D341Med (cell line): ENCODE data around the gene STPG3.

Experiments used
- DNase-seq: peaks from one replicate; pipeline ENCODE4 v3.0.0; 2012; ENCODE audit warnings: low spot score

The STPG3 gene

GRCh38 chr9:137302118-137302448, 51.0 kb downstream of the STPG3 start, which contains the start of gene NRARP:
Gene NRARP, minus strand, starts transcription at chr9:137302271. Its CDS starts 343 bp downstream, at chr9:137301928.
- peak; percentile 99 for DNase-seq

- no peak for DNase-seq
Observed at GRCh38 chr9:137302449-137303150, 51.5 kb downstream of the STPG3 start.
